SH-SY5Y (cell line): ENCODE measurements around the gene PRND.

Experiments
- GATA2 ChIP-seq: IDR thresholded peaks from 2 replicates; pipeline ENCODE4 v1.6.1; 2011; ENCODE audit warnings: mild to moderate bottlenecking, low read depth, low read length
- GATA3 ChIP-seq: IDR thresholded peaks from 2 replicates; pipeline ENCODE4 v1.6.1; 2011; ENCODE audit warnings: low read depth, mild to moderate bottlenecking, low read length, moderate library complexity

Gene PRND

GRCh38 chr20:4719190-4719589 lies 2.5 kb upstream of the PRND start:
- TF ChIP-seq GATA2, result no peak
- no peak for TF ChIP-seq GATA3

- TF ChIP-seq GATA2 (no peak), GATA3 (no peak)
These were observed 1.4 kb upstream of the PRND start for GRCh38 chr20:4720041-4720976.

GRCh38 chr20:4720977-4721349 lies 746 bp upstream of the PRND start:
- TF ChIP-seq GATA2 (no peak), GATA3 (no peak)

- TF ChIP-seq GATA2, result no peak
These were observed 862 bp downstream of the PRND start for GRCh38 chr20:4722571-4722970.

- no peak for TF ChIP-seq GATA3
- TF ChIP-seq GATA2, result no peak
These were observed 1.3 kb downstream of the PRND start for GRCh38 chr20:4722993-4723392.

- TF ChIP-seq GATA3 (no peak), GATA2 (no peak)
These were observed 3.0 kb downstream of the PRND start for GRCh38 chr20:4724459-4725262.

GRCh38 chr20:4725263-4725550 lies 3.5 kb downstream of the PRND start:
- TF ChIP-seq GATA2 (no peak), GATA3 (no peak)

- TF ChIP-seq GATA2 (no peak), GATA3 (no peak)
These were observed 5.1 kb downstream of the PRND start for GRCh38 chr20:4726710-4727397.

- TF ChIP-seq GATA2, result no peak
- TF ChIP-seq GATA3, result no peak
These were observed 6.5 kb downstream of the PRND start for GRCh38 chr20:4728120-4728760.

- no peak for TF ChIP-seq GATA2
- no peak for TF ChIP-seq GATA3
These were observed 7.6 kb downstream of the PRND start for GRCh38 chr20:4729265-4729664.

- no peak for TF ChIP-seq GATA2
- TF ChIP-seq GATA3, result no peak
These were observed 9.1 kb downstream of the PRND start for GRCh38 chr20:4730780-4731179.

- no peak for TF ChIP-seq GATA2
- TF ChIP-seq GATA3, result no peak
These were observed 15.2 kb downstream of the PRND start for GRCh38 chr20:4736875-4737274.

- TF ChIP-seq GATA2 (no peak), GATA3 (no peak)
These were observed 16.3 kb downstream of the PRND start for GRCh38 chr20:4737857-4738627.

GRCh38 chr20:4740774-4741431 lies 19.2 kb downstream of the PRND start:
- TF ChIP-seq GATA3, result no peak
- TF ChIP-seq GATA2, result no peak

- TF ChIP-seq GATA3 (no peak), GATA2 (no peak)
These were observed 27.1 kb downstream of the PRND start for GRCh38 chr20:4748847-4749246.
